TTC549 (cell line): ENCODE measurements around the gene MAP1A.

Source experiments
- FAIRE-seq: peaks from 2 replicates; lab custom pipeline; 2012; peaks lifted over from hg19 to GRCh38; lab: Jason Lieb, UNC

MAP1A gene

GRCh38 chr15:43511012-43511885, 6.2 kb upstream of the MAP1A start:
- no peak for FAIRE-seq

- no peak for FAIRE-seq
Measured at GRCh38 chr15:43513550-43513949, 3.9 kb upstream of the MAP1A start.

GRCh38 chr15:43514241-43515057, 3.0 kb upstream of the MAP1A start:
- FAIRE-seq = no peak

GRCh38 chr15:43515741-43516140, 1.7 kb upstream of the MAP1A start:
- FAIRE-seq = no peak

GRCh38 chr15:43516185-43516584, 1.2 kb upstream of the MAP1A start:
- FAIRE-seq = no peak

- FAIRE-seq = no peak
Measured at GRCh38 chr15:43516801-43517353, 531 bp upstream of the MAP1A start.

- FAIRE-seq = no peak
Measured at GRCh38 chr15:43518197-43518761, 871 bp downstream of the MAP1A start.

GRCh38 chr15:43519196-43519595, 1.8 kb downstream of the MAP1A start:
- no peak for FAIRE-seq

GRCh38 chr15:43520138-43520537, 2.7 kb downstream of the MAP1A start:
- FAIRE-seq = no peak

GRCh38 chr15:43521419-43521818, 4.0 kb downstream of the MAP1A start:
- no peak for FAIRE-seq

GRCh38 chr15:43522247-43522646, 4.8 kb downstream of the MAP1A start:
- FAIRE-seq = no peak

- no peak for FAIRE-seq
Measured at GRCh38 chr15:43523646-43524045, 6.2 kb downstream of the MAP1A start.

- FAIRE-seq = no peak
Measured at GRCh38 chr15:43524254-43524845, 6.9 kb downstream of the MAP1A start.

GRCh38 chr15:43525131-43525530, 7.7 kb downstream of the MAP1A start:
- FAIRE-seq = no peak

GRCh38 chr15:43526261-43526930, 9.0 kb downstream of the MAP1A start:
- FAIRE-seq = no peak

- FAIRE-seq = no peak
Measured at GRCh38 chr15:43527016-43527801, 9.8 kb downstream of the MAP1A start.

GRCh38 chr15:43527802-43528541, 10.6 kb downstream of the MAP1A start:
- no peak for FAIRE-seq

- FAIRE-seq = no peak
Measured at GRCh38 chr15:43528542-43529007, 11.2 kb downstream of the MAP1A start.

- no peak for FAIRE-seq
Measured at GRCh38 chr15:43529141-43529540, 11.7 kb downstream of the MAP1A start.
